DMS53 treated with DMSO at 0.1 percent for 48 hours (cell line): ENCODE data around the gene C11orf65.
A peak's percentile ranks its signal among the peaks of the same experiment; 100 is the strongest.

Experiments
- DNase-seq: peaks from one replicate; lab custom pipeline; 2025; ENCODE audit not compliant: unreplicated experiment; lab: John Stamatoyannopoulos, UW

Gene C11orf65

GRCh38 chr11:108370990-108371389 is 96.3 kb downstream of the C11orf65 start:
- no peak for DNase-seq

- DNase-seq: no peak
Measured at GRCh38 chr11:108370315-108370714, 97.0 kb downstream of the C11orf65 start.

- DNase-seq: no peak
Measured at GRCh38 chr11:108369064-108369463, 98.3 kb downstream of the C11orf65 start.

GRCh38 chr11:108368134-108368533 is 99.2 kb downstream of the C11orf65 start:
- DNase-seq: no peak

GRCh38 chr11:108364159-108364558 is 103.2 kb downstream of the C11orf65 start:
- DNase-seq: no peak

GRCh38 chr11:108351468-108351867 is 115.9 kb downstream of the C11orf65 start:
- DNase-seq: no peak

- DNase-seq: no peak
Measured at GRCh38 chr11:108346451-108346850, 120.9 kb downstream of the C11orf65 start.

- no peak for DNase-seq
Measured at GRCh38 chr11:108345767-108346166, 121.6 kb downstream of the C11orf65 start.

GRCh38 chr11:108343714-108344113 is 123.6 kb downstream of the C11orf65 start:
- DNase-seq: no peak

- no peak for DNase-seq
Measured at GRCh38 chr11:108341654-108342053, 125.7 kb downstream of the C11orf65 start.

- DNase-seq: peak; percentile 82
Measured at GRCh38 chr11:108340973-108341372, 126.4 kb downstream of the C11orf65 start.

- no peak for DNase-seq
Measured at GRCh38 chr11:108338750-108339149, 128.6 kb downstream of the C11orf65 start.

- no peak for DNase-seq
Measured at GRCh38 chr11:108333403-108333899, 133.9 kb downstream of the C11orf65 start.
